Suprapubic skin (tissue), 4 donors: ENCODE measurements around the gene CTNNBL1. TPM values are rescaled to one million over a fixed set of nuclear protein-coding genes. Genes with fewer than 3 reads are reported as not detected.

Source experiments
- DNase-seq, 2 donors: peaks; one replicate each; pipeline ENCODE4 v3.0.0-alpha.2; 2019; ENCODE audit warnings: low spot score in 2 of 2
- H3K27ac ChIP-seq: fragments of 200-600 bp; sonication (generic); one replicate; pipeline ENCODE4 v1.5.1; 2019
- H3K27me3 ChIP-seq: fragments of 200-600 bp; sonication (generic); one replicate; pipeline ENCODE4 v1.5.1; 2019
- H3K36me3 ChIP-seq: fragments of 200-600 bp; sonication (generic); one replicate; pipeline ENCODE4 v1.5.1; 2019
- H3K4me1 ChIP-seq: fragments of 200-600 bp; sonication (generic); one replicate; pipeline ENCODE4 v1.5.1; 2019
- H3K4me3 ChIP-seq: fragments of 200-600 bp; sonication (generic); one replicate; pipeline ENCODE4 v1.5.1; 2019; ENCODE audit warnings: mild to moderate bottlenecking
- H3K9me3 ChIP-seq: fragments of 200-600 bp; sonication (generic); one replicate; pipeline ENCODE4 v1.5.1; 2019
- EP300 ChIP-seq: sonication (generic); formaldehyde crosslinking; IDR thresholded peaks from one replicate; pipeline ENCODE4 v1.6.1; 2017; ENCODE audit warnings: antibody characterized with exemption
- POLR2A ChIP-seq, 2 donors: fragments of 450-650 bp; IDR thresholded peaks; one replicate each; pipeline ENCODE4 v1.6.1; 2017; ENCODE audit warnings: antibody characterized with exemption in 2 of 2, mild to moderate bottlenecking in 2 of 2, moderate library complexity in 2 of 2
- POLR2AphosphoS5 ChIP-seq, 3 donors: sonication (generic); formaldehyde crosslinking; IDR thresholded peaks; one replicate each; pipeline ENCODE4 v1.6.1; 2017; ENCODE audit warnings: antibody characterized with exemption in 3 of 3
- WGBS: methylation state at CpG from one replicate; pipeline ENCODE4 v1.1.5; 2018; 5-methylcytosine and 5-hydroxymethylcytosine counted together
- total RNA-seq, 4 donors: library from RNA; depleted of rRNA; stranded (reverse); fragments of >200 nt; gene quantifications; one replicate each; pipeline ENCODE4 v1.1.0, GENCODE V29; 2016
- TF ChIP-seq, protein P1 (sequence below), 2 donors: fragments of 200-600 bp in 1 of 2; fragments of 450-650 bp in 1 of 2; sonication (generic) in 1 of 2; IDR thresholded peaks; one replicate each; pipeline ENCODE4 v1.5.1; 2016 to 2019; ENCODE audit warnings: antibody characterized with exemption in 2 of 2, mild to moderate bottlenecking in 1 of 2, moderate library complexity in 1 of 2

CTNNBL1 gene
- total RNA-seq, 4 donors from 2014 or later: 17.2 to 27.4 (median 26.1) TPM

- H3K27me3 ChIP-seq: no peaks in the 10 kb centered on the region
- no peak overlapping the region for H3K4me3 ChIP-seq
- H3K27ac ChIP-seq: no peak overlapping the region
- peaks cover 39% of the 10 kb centered on the region for H3K36me3 ChIP-seq
- H3K9me3 ChIP-seq: no peaks in the 10 kb centered on the region
- no peak for DNase-seq
- 93% methylated on average over 2 of the region's 2 CpGs for WGBS
- no peak for TF ChIP-seq POLR2A (IDR thresholded peaks at IDR 0.05)
- TF ChIP-seq POLR2AphosphoS5 (IDR thresholded peaks at IDR 0.05): no peak
- TF ChIP-seq EP300: no peak
- TF ChIP-seq, protein P1, sequence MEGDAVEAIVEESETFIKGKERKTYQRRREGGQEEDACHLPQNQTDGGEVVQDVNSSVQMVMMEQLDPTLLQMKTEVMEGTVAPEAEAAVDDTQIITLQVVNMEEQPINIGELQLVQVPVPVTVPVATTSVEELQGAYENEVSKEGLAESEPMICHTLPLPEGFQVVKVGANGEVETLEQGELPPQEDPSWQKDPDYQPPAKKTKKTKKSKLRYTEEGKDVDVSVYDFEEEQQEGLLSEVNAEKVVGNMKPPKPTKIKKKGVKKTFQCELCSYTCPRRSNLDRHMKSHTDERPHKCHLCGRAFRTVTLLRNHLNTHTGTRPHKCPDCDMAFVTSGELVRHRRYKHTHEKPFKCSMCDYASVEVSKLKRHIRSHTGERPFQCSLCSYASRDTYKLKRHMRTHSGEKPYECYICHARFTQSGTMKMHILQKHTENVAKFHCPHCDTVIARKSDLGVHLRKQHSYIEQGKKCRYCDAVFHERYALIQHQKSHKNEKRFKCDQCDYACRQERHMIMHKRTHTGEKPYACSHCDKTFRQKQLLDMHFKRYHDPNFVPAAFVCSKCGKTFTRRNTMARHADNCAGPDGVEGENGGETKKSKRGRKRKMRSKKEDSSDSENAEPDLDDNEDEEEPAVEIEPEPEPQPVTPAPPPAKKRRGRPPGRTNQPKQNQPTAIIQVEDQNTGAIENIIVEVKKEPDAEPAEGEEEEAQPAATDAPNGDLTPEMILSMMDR (IDR thresholded peaks at IDR 0.05): no peak
- H3K4me1 ChIP-seq: no peaks in the 10 kb centered on the region
These were observed 48.3 kb downstream of the CTNNBL1 start for GRCh38 chr20:37742131-37742530.

DNA sequence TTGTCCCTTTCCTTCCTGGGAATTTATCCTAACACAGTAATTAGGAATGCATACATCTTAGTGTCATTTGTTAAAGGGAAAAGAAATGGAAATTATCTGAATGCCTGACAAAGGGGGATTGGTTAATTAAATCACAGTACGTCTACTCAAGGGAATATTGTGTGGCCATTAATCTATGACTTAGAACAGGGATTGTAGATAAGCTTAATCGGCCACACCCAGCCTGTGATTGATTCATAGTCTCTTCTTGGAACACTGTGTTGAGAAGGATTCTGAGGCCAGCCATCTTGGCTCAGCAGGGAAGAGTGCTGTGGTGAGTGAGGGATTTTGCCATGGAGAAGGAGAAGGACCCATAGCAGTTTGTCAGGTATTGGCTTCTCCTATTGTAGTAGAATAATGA lies 50.5 kb downstream of the CTNNBL1 start:
- H3K27ac ChIP-seq: no peak overlapping the region
- H3K4me1 ChIP-seq: no peaks in the 10 kb centered on the region
- no peaks in the 10 kb centered on the region for H3K9me3 ChIP-seq
- peaks cover 40% of the 10 kb centered on the region for H3K36me3 ChIP-seq
- H3K4me3 ChIP-seq: no peak overlapping the region
- TF ChIP-seq POLR2AphosphoS5 (IDR thresholded peaks at IDR 0.05) (no peak), EP300 (no peak), POLR2A (IDR thresholded peaks at IDR 0.05) (no peak)
- TF ChIP-seq, protein P1 (IDR thresholded peaks at IDR 0.05): no peak
- DNase-seq: no peak
- 87% methylated on average over 2 of the region's 2 CpGs for WGBS
- H3K27me3 ChIP-seq: no peaks in the 10 kb centered on the region

DNA sequence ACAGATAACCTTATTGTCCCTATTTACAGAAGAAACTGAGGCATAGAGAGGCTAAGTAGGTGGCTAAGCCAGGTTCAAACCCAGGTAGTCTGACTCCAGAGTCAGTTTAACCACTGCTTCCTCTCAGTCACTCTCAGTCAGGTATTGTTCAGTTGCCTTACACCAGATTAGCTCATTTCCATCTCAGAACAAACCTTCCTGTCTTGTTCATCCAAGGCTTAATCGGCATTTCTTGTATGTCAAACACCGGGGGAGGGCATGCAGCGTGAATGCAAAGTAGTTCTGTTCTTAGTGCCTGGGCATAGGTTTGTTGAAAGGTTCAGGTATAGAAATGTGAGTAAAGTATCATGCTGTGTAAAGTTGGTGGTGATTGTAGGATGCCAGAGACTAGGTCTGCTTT lies 51.7 kb downstream of the CTNNBL1 start:
- Histone ChIP-seq H3K36me3 (peaks cover 43% of the 10 kb centered on the region), H3K27me3 (no peaks in the 10 kb centered on the region), H3K4me1 (no peaks in the 10 kb centered on the region), H3K4me3 (no peak overlapping the region), H3K9me3 (no peaks in the 10 kb centered on the region), H3K27ac (no peak overlapping the region)
- 88% methylated on average over 3 of the region's 3 CpGs for WGBS
- DNase-seq: no peak
- TF ChIP-seq EP300 (no peak), POLR2AphosphoS5 (IDR thresholded peaks at IDR 0.05) (no peak), POLR2A (IDR thresholded peaks at IDR 0.05) (no peak)
- TF ChIP-seq, protein P1 (IDR thresholded peaks at IDR 0.05): no peak

DNA sequence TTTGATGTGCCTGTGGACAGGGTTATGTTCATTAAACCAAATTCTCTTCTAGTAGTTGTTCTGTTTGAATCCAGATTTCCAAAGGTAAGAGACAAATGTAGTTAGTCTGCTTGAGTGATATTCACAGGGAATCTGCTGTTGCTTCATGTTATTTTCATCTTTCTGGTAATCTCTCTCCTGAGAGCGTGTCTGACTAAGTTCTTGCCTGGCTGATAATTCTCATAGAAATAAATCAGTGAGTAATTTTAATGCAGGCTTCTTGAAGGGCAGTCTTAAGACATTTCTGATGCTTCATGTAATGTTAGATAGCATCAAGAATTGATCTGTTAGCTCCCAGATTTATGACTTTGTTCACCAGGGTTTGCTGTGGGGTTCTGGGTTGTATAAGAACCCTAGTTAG lies 54.2 kb downstream of the CTNNBL1 start:
- DNase-seq: no peak
- Histone ChIP-seq H3K9me3 (no peaks in the 10 kb centered on the region), H3K27me3 (no peaks in the 10 kb centered on the region), H3K36me3 (peaks cover 45% of the 10 kb centered on the region), H3K4me3 (no peak overlapping the region), H3K27ac (no peak overlapping the region), H3K4me1 (no peaks in the 10 kb centered on the region)
- WGBS: 88% methylated on average over 1 of the region's 1 CpG
- TF ChIP-seq POLR2AphosphoS5 (IDR thresholded peaks at IDR 0.05): no peak
- no peak for TF ChIP-seq POLR2A (IDR thresholded peaks at IDR 0.05)
- no peak for TF ChIP-seq EP300
- TF ChIP-seq, protein P1 (IDR thresholded peaks at IDR 0.05): no peak

DNA sequence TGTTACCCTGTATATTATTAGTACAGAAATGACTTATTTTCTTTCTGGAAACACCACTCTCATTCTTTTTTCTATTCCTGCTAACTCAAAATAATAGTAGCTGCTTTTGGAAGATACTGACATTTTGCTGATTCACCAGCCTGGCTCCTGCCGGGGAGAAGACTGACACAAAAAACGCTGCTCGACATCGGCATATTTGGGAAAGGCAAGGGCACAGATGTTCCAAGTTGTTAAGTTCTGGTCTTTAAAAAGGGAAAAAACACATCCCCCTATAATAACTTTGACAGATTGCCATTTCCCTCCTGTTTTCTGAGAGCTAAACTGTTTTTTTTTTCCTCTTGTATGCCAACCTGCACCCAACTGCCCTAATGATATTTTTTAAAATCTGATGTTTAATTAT lies 55.4 kb downstream of the CTNNBL1 start:
- Histone ChIP-seq H3K27ac (no peak overlapping the region), H3K4me1 (no peaks in the 10 kb centered on the region), H3K36me3 (peaks cover 45% of the 10 kb centered on the region), H3K9me3 (no peaks in the 10 kb centered on the region), H3K27me3 (no peaks in the 10 kb centered on the region), H3K4me3 (no peak overlapping the region)
- WGBS: 86% methylated on average over 4 of the region's 4 CpGs
- no peak for DNase-seq
- TF ChIP-seq POLR2AphosphoS5 (IDR thresholded peaks at IDR 0.05): no peak
- TF ChIP-seq EP300: no peak
- TF ChIP-seq POLR2A (IDR thresholded peaks at IDR 0.05): no peak
- TF ChIP-seq, protein P1 (IDR thresholded peaks at IDR 0.05): no peak
